Activated naive CD4-positive, alpha-beta T cell treated with Interleukin-2 at 50 U/mL for 16 hours (primary cell): ENCODE results near the gene LOXL1.

ENCODE experiments used
- DNase-seq: peaks from one replicate; pipeline ENCODE4 v3.0.0-alpha.2; 2020

Gene LOXL1

DNA sequence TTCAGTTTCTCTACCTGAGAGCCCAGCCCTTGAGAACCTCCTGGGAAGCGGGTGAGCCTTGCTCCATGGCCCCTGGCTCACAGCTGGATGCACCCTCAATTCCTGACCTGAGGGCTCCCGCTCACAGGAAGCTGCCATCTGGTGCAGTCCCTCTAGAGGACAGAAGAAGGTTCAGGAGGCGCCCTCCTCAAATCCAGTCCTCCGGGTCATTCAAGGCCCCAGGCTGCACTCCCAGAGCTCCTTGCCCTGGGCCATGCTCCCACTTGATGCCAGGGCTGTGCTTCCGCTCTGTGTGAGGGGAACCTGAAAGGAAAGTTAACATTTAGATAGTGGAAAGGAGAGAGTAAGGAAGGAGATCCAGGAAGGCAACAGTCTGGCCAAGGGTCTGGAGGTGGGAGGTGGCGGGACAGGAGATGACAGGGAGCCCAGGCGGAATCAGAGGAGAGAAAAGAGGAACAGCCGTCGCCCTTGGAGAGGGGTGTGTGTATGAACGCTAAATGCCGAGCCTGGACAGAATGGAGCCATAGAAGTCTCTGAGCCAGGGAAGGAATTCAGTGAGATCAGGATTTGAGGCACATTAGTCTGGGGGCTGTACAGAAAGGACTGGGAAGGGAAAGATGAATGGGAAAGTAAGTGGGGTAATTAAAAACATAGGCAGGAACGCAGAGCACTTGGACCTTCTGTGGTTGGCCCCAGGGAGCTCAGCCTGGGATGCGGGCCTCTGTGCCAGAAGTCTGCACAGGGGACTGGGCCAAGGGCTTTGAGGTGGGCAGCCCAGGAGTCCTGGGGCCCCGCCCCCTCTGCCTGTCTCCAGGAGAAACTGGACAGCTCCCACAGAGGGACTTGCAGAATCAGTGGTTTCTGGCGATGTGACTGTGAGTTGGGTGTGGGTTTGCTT lies 26.8 kb upstream of the LOXL1 start:
- no peak for DNase-seq

DNA sequence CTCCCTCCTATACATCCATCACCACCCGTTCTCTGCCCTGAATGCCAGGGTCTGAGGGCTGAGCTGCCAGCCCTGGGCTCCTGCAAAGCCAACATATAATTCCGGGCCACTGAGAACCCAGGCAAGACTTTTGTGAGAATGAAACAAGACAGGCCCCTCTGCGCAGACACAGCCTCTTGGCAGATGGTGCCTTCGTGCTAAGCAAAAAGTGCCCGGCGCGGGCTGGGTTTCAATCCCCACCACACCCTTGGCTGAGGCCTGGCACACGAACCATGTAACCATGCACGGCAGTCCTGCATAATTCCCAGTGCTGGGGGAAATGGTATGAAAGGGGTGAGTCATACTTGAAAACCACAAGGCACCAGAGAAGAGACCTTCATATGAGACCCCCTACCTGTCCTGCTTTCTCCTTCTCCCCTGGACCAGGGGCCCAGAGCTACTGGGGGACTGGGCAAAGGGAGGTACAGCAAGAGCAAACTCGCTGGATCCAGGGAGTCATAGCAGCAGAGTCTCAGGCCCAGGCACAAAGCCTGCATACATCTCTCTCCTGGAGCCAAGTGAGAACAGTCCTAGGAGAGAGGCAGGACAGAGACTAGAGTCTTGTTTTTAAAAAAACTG lies 26.1 kb upstream of the LOXL1 start:
- DNase-seq, result no peak

DNA sequence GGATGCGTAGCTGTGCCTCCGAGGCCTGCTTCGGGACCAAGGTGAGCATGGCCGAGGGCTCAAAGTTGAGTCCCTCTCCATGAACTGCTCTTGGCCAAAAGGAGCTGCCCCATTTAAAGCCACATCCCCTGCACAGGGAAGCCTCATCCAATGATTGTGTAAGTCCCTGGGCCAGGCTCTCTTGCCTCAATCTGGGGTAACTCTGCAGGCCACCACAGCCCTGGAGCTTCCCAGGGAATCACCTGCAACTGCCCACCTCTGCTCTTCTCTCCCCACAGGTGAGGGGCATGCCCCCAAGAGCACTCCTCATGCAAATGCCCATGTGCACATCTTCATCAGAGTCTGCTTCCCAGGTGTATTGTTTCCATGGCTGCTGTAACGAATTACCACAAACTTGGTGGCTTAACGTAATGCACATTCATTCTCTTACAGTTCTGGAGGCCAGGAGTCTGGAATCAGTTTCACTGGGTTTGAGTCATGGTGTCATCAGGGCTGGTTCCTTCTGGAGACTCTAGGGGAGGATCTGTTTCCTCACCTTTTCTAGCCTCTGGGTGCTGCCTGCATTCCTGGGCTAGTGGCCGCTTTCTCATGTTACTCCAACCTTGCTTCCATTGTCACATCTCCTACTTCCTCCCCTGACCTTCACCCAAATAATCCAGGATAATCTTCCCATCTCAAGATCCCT lies 25.0 kb upstream of the LOXL1 start:
- DNase-seq, result no peak

DNA sequence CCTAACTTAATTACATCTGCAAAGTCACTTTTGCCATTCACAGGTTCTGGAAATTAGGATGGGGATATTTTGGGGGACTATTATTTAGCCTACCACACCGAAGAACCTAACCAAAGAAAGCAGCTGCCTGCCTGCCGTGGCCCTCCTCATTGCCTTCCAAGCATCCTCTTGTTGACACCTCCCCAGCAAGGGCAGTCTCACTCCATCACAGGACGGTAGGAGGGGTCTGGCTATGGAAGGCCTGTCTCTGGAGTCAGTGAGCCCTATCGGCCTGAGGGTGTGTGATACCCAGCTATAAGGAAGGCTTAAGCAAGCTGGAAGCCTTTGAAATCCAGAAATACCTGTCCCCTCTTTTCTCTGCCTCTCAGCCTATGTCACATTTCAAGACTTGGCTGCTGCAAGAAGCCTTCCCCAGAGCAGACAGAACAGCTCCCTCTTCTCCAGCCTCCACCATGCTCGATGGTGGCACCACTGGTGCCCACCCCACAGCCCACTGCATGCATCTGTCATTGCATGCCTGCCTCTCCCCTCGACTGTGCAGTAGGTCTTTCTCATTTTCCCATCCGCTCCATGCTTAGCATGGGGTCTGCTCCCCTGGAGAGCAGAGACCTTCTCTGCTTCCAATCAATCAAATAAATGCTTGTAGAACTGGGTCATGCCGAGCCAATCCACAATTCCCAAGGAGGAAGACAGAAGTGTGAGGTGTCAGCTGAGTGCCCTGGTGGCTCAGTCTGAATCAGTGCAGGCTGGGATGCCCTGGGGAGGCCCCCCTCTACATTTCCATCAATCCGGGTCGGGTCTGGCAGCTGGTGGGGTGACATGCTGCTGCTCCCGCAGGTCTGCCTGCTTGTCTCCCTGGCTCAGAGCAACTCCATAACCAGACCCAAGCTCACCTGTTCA lies 23.9 kb upstream of the LOXL1 start:
- no peak for DNase-seq

DNA sequence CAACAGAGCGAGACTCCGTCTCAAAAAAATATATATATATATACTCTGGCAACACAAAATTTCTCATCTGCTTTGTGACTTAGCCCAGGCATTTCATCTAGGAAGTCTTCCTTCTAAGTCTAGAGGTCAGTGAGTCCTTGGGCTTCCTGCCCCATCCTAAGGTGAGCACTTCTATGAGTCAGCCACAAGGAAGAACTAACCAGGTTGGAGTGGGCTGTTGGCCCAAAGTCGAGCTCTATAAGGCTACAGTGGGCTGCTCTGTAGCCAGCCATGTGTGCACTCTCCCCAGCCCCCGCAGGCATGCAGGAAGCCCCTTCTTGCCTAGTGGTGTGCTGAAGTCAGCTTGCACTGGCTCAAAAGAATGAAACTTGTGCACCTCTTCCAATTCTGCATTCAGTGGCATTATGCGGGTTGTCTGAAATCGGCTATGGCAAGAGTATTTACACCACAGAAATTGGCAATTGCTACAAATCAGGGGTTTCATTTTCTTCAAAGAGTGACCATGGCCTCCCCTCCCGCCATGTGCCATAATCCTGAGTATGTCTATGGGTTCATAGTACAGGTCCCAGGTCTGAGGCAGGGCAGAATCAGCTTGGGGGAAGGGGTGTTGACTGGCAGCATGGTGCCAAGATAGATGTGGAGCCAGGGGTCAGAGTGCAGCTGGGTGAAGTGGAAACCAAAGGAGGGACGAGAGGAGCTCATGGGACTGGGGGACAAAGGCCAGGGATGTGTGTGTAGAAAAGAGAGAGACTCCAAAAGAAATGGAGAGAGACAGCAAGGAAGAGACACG lies 22.0 kb upstream of the LOXL1 start:
- DNase-seq, result no peak

DNA sequence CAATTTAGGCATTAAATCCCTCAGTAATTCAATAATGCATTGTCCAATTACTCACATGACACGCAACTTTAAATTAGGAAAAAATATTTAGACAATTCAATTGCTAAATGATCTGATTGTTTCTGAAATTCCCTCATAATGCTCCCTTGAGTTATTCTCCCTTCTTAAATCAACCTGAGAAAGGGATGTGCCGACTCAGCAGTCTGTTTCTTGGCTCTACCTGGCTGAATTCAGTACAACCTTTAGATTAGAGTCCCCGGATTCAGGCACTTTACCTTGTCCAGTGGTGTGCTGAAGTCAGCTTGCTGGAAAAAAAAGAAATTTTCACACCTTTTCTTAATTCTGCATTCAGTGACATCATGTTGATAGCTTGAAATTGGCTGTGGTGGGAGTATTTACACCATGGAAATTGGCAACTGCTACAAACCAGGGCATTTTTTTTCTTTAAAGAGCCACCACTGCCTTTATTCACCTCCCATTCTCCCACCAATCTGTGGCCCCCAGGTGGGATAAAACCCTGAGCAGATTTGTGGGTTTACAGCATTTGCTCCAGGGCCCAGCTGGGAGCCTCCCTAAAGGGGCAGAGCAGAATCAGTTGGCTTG lies 20.9 kb upstream of the LOXL1 start:
- DNase-seq, result no peak

DNA sequence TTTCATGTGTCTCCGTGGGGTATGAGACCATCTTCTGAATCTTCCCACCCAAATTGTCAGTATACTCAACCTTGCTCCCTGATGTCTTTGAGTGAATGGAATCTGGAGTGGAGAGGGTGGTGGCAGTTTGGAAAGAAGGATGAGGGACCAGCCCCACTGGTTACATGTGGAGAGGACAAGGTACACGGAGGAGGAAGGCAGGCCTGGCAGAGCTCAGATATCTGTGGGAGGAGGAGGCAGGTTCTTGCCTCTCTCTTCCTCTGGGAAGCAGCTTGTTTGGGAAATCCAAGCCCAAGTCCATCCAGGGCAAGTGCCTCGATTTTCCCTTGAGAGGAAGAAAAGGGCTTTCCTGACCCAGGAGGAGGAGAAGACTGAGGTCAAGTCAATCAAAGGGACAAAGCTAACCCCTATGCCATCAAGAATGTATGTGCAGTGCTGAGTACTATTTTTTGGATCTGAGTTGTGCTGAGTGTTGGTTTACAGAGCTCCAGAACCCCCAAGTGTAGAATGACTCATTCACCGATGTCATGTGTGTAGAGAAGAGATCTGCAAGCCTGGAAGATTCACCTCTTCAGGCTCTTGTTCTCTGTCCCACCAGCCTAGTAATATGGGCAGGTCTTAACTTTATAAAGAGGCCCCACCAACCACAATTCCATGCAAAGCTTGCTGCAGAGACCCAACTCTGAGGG lies 19.8 kb upstream of the LOXL1 start:
- DNase-seq, result no peak

DNA sequence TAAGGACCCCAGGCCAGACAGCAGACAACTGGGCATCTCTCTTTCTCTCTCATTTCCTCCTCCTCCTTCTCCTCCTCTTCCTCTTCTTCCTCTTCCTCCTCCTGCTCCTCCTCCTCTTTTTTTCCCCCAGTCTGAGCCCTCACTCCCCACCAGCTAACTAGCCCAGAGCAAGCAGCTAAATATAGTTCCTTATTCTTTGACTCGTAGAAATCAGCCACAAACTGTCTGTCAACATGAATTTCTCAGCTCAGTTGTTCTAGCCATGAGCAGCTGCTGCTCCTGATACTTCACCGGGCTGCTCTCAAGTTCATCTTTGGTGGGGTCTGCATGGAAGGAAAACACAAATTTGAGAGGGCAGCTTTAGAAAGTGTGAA lies 19.2 kb upstream of the LOXL1 start:
- no peak for DNase-seq

DNA sequence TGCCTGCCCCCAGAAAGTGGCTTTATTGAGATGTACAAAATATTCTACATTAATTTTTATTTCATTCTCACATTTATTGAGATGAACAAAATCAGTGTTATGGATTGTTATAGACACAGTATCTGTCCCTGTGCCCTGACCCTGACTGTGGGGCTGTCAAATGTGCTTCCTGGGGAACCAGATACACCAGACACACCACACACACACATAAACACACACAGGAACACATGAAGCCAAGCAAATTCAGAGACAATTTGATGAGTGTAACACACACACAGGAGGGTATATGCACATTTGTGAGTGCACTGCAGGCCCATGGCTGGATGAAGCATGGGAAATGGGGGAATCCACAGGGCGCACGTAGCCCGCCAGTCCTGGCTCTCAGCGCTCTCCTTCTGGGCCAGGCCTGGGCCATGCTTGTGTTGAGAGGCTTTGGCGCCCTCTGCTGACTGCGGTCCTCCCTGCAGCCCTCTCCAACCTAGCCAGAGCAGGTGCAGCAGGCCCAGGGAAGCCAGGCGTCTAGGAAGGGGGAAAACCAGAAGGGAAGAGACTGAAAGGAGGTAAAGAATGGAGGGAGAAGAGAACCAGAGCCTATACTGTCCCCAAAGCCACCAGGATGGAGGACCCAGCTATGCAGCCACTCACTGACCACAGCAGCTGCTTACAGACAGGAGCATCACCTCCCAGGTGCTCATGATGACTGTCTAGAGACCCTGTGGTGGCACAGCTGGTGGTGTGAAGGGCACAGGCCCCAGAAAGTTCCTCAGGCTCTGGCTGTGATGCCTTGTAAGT lies 18.0 kb upstream of the LOXL1 start:
- peak; percentile 79 for DNase-seq

DNA sequence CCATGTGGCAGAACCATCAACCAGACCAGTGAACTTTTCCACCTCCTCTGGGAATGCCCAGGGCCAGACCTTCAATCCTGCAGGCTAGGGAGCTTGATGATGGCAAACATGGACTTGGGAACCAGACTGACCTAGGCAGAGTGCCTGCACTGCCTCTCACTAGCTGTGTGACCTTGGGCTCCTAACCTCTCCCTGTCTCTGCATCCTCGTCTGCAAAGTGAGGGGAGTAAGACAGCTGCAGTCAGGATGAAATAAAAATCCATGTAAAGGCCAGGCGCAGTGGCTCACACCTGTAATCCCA lies 17.5 kb upstream of the LOXL1 start:
- no peak for DNase-seq

DNA sequence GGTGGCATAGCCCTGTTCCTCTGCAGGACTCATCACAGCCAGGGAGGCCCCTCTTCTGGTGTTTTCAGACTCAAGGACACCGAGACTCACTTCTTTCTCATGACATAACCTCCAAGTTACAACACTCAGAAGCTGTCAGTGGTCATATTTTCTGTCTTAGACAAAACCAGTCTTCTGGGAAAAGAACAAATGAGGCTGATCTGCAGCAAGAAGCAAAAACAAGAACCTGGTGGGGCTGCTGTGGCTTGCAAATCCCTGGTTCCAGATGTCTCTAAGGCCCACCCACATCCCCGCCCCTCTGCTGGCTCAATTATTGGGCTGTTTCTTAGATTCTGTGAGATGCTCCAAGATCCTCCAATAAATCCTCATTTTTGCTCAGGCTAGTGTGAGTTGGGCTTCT lies 16.6 kb upstream of the LOXL1 start:
- no peak for DNase-seq

DNA sequence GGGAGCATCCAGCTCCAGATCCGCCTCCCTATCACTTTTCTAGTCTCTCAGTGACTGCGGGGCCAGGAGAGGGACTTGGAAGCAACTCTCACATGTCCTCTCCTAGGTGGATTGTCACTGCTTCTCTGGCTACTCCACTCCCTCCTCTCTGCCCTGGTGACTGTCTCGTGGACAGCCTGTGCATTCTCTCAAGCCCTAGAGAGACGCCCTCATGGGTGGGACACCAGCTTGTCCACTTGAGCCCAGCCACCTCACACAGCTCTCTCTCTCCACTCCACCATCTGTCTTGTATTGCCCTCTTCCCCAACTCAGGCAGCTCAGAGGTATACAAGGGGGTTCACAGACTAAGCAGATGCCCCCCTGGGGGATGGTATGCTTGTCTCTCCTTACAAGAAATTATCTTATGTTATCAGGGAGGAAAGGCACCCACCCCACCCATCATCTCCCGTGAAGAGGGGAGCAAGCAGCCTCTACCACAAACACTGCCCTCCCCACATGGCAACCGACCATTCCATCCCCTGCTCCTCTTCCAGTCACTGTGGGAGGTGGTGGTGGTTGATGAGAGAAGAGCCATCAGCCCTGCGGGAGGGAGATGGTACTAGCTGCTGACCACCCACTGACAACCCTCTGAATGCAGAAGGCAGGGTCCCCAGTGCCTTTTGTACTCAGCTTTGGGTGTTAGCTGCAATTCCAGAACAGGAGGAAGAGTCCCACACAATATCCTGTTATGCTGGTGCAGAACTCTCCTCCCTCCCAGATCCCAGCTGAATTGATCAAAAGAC lies 15.5 kb upstream of the LOXL1 start:
- no peak for DNase-seq

DNA sequence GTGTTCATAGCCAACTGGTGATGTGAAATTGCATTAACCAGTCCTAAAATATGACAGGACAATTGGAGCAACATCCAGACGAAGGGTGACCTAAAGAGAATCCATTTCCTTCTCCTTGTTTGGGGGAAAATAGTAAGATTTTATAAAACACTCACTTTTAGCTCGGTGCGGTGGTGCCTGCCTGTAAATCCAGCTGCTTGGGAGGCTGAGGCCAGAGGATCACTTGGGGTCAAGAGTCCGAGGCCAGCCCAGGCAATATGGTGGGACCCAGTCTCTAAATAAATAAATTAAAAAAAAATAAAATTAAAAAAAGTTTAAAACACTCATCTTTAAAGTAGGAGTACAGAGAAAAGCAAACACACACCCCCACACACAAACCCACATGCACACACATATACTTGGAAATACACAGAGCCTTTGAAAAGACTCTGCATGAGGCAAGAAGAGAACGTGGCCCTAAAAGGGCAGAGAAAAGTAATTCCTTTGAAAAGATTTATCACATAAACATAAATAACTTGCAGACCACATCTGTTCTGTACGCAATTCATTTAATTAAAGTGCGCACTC lies 14.1 kb upstream of the LOXL1 start:
- no peak for DNase-seq

DNA sequence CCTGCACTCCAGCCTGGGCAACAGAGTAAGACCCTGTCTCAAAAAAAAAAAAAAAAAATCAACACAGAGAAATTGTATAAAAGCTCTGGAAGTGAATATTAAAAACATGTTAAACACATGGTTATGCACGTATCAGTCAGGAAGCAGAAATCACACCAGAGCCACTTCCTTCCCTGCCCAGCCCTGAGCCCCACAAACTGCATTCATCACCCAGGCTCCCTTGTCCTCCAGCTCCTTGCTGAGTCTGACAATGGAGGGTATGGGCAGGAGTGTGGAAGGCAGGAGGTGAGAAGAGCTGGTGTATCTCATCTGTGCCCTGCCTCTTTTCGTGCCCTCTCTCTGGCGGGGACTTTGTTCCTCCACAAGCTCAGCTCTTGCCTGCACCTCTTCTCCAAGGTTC lies 12.1 kb upstream of the LOXL1 start:
- no peak for DNase-seq

DNA sequence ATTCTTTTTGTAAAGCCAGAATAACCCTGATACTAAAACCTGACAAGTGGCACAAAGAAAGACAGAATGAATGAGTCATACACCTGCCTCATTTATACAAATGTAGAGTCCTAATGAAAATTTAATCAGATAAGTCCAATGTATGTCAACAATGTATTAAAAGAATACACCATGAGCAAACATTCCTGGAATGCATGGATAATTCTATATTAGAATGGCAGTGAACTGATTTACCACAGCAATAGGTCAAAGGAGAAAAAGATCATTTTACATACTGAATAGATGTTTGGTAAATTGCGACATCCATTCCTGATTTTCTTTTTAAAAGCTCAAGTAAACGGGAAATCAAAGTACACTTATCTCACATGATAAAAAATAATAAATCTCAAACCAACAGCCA lies 11.2 kb upstream of the LOXL1 start:
- DNase-seq, result no peak

DNA sequence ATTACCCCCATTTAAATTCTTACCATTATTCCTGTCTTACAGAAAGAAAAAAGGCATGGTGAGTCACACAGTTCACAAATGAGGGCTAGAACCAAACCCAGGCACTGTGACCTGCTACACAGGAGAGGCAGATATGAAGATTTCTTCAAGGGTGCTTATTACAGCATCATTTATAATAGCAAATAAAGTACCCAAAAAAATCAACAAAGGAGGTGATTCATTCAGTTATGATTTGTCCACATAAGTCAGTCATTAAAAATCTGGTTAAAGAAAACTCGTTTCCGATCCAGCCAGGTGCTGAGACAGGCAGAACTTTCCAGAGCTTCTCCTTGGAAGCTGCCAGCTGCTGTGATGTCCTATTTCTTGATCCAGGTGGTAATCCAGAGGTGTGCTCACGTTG lies 7.5 kb upstream of the LOXL1 start:
- DNase-seq, result no peak

DNA sequence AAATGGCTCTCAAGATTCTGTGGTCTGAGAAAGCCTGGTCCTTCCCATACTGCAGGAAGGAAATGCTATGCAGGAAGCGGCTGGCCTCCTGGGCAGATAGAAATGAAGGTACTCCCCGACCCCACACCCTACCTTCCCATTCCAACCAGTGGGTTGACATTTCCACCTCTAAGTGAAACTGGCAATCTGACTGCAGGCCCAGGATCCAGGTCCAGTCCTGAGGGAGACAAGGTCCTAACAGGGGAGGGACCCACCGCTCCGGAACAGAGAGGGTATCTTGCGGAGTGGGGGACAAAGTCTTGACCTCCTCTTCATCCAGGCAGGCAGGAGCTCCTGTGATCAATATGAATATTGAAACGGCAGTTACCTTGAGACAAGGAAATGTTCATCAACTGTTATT lies 6.6 kb upstream of the LOXL1 start:
- DNase-seq, result no peak

DNA sequence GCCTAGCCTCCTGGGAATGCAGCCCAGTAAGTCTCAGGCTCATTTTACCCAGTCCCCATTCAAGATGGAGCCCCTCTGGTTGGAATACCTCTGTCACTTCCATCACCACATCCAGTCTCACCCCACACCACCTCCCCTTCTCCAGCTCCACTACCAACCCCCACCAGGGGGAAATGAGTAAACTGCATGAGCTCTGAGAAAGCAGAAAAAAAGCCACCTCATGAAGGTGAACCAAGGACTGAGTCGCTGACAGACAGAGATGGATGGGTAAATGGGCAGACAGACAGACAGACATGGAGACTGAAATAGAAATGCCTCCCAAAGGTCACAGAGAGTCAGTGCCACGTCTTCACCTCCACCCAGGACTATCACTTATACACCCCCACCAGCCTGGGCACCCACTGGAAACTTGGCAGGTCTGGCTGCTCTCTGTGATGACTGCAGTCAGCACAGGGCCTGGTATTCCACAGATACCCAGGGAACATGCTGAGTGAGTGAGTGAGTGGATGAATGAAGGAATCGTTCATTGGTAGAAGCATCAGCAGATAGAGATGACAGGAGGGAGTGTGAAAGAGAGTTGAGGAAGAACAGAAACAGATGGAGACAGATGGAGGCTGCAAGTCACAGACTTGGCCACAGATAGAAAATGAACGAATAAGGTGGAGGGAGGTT lies 4.9 kb upstream of the LOXL1 start:
- no peak for DNase-seq
